ENCODE measurements around the gene STX10.
"Not testable (repeated sequence)": the region's sequence is repeated elsewhere in the genome, so short reads cannot be mapped to it uniquely, and the experiment has no call there.

The STX10 gene

DNA sequence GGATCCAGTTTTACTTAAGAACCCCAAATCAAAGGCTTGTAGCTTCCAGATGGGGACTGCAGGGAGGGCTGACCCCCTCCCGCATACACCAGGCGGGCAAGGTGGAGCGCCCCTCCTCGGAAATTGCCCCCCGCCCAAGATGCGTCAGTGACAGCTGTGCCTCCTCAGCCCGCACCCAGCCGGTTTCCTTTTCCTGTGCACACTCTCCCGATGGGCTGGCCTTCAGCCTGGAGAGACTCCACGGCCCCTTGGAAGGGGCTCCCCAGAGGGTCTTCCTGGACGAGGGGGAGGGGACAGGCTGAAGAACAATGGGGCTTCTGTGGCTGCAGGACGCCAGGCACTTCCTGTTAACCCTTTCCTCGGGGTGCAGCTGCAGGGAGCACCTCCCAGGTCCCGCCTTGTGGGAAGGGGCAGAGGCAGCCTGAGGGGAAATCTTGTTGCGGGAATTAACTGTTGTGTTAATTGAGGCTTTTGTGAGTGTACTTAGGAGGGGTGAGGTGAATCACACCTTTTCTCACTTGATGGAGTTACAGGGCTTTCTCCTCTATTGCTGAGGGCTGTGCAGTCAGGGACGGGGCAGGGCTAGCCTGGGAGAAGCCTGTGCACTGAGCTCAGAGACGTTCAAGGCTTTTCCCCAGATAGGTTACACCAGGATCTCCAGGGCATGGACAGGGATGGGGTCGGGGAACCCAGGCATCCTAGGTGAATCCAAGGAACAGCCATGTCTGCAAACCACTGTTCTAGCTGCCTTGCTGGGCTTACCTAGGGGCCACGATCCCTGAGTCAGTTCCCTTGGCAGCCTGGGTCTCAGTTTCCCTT, 14.4 kb upstream of the STX10 start:
- DNase-seq (ENCODE audit: low read depth), result peak; percentile 52

GRCh38 chr19:13163609-13164342, 13.6 kb upstream of the STX10 start:
- peak; percentile 94 for DNase-seq (ENCODE audit: low read depth)

GRCh38 chr19:13162724-13163608, 12.8 kb upstream of the STX10 start:
- peak; percentile 98 for DNase-seq (ENCODE audit: low read depth)

DNA sequence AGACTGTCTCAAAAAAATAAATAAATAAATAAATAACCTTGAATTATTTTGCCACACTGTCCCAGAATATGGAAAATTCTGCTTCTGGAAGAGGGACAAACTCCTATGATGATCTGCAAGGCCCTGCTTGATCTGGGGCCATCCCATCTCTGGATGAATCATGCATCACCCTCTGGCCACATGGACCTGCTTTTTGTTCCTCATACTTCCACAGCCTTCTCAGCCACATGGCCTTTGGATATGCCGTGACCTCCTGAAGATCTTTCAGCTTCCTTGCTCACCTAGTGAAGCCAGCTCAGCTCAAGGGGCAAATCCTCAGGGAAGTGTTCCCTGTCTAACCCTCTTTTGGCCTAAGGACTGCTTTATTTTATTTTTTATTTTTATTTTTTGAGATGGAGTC, 10.4 kb upstream of the STX10 start:
- peak; percentile 74 for DNase-seq (ENCODE audit: low read depth)

GRCh38 chr19:13159713-13160112, 9.5 kb upstream of the STX10 start:
- no peak for DNase-seq (ENCODE audit: low read depth)

DNA sequence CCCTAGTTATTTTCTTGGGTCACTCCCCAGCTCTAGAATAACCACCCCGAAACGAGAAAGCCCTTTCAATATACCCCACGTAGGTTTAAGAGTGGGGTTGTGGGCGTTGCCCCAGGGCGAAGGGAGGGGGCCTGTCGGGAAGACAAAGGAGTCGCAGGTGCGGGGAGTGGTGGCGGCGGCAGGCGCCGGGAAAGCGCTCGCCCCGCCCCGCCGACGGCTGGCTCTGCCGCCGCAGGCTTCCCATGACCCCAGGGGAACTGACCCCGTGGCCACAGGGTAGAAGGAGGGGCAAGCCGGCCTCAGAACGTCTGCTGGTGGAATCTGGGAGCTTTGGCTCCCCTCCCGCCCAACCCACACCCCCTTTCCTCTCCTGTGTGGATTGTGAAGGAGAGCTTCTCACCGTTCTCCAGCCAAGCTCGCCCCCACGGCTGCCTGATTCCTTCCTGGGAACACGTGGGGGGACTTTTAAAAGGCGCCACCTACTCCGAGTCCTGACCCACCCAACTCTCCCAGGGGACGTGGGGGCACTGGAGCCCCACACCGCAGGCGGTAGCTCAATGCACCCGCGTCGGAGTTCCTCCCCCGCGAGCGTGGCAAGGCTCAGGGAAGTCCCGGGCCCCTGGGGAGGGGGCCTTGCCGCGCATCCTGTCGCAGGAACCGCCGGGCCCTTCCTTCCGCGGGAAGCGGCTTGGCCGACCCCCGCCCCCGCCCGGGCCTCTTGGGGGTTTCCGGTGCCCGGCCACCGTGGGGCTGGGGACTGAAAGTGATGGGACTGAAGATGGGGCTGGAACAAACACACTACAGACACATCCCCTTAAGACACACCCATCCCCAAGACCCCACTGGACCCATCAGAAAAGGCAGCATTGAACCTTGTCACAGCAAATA, 5.5 kb upstream of the STX10 start:
- peak; percentile 76 for DNase-seq (ENCODE audit: low read depth)

DNA sequence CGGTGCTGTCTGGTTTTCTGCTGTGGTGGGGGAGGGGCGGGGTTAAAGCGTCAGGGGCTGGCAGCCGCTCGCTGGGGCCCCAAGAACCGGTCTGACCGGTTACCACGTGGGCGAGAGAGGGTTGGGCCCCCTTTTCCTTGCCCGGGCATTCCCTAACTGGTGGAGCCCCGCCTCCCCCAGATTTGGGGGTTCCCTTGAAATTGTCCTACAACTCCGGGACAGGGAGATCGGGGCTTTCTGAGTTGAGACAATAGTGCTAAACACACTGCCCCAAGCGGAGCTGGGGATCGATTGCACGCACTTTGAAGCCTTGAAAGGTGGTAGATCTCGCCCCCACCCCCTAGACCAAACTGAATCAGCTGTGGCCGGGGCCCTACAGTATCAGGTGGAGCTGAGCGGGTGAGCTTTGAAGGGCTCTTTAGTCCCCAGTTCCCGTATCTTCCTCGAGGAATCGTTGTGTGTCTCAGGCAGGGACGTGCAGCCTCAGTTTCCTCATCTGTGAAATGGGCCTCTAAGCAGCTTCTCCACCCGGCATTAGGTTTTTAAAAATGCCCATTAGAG, 4.8 kb upstream of the STX10 start:
- DNase-seq (ENCODE audit: low read depth), result peak; percentile 58

DNA sequence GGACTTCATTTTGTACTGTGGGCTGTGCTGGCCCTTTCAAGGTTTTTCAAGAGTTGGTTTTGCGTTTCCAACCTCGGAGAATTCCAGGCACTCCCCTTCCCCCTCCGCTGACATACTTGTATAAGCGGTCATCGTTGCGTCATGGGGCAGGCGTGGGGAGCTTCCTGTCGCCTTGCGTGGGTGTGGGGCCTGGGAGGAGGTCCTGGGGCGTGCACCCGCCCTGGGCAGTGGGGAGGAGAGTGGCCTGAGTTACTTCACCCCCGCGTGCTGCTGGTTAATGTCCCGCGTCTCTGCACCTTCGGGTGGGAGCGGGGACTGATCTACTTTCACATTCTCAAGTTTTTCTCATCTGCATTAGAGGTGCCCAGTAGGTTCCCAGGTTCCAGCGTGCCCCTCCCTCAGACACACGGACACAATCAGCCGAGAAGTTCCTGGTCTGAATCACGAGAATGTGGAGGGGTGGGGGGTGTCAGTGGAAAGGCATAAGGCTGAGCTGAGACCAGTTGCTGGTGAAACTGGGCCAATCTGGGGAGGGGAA, 4.1 kb upstream of the STX10 start:
- DNase-seq (ENCODE audit: low read depth), result peak; percentile 96

DNA sequence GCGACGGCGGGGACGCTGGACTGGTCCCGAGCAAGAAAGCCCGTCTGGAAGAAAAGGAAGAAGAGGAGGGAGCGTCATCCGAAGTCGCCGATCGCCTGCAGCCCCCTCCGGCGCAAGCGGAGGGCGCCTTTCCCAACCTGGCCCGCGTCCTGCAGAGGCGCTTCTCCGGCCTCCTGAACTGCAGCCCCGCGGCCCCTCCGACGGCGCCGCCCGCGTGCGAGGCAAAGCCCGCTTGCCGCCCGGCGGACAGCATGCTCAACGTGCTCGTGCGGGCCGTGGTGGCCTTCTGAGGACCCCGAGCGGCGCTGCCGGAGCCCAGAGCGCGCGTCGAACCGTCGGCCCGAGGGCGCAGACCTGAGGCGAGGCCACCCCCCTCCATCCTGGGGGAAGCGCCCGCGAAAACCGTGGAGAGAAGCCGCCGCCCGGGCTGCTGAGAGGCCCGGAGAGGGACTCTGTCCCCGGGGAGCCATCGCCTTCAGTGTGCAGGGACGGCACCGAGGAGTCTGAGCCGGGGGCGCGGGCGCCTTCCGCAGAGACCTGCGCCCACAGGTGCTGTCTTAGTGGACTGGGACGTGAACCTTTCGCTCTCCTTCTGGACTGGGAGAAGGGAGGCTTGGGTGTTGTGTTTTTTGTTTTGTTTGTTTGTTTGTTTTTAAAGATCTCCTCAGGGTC, 3.5 kb upstream of the STX10 start:
- peak; percentile 48 for DNase-seq (ENCODE audit: low read depth)

DNA sequence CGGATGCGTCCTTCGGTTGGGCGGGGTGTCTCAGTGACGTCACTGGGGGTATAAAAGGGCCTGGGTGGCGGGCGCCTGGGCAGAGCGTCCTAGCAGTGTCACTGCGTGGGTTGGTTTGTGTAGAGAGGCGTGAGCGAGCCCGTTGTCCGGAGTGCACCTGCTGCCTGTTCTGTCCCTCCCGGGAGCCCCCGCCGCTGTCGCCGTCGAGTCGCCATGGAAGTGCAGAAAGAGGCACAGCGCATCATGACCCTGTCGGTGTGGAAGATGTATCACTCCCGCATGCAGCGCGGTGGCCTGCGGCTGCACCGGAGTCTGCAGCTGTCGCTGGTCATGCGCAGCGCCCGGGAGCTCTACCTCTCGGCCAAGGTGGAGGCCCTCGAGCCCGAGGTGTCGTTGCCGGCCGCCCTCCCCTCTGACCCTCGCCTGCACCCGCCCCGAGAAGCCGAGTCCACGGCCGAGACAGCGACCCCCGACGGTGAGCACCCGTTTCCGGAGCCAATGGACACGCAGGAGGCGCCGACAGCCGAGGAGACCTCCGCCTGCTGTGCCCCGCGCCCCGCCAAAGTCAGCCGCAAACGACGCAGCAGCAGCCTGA, 2.9 kb upstream of the STX10 start:
- peak; percentile 95 for DNase-seq (ENCODE audit: low read depth)

GRCh38 chr19:13152356-13152973, 2.3 kb upstream of the STX10 start:
- no peak for DNase-seq (ENCODE audit: low read depth)

GRCh38 chr19:13151605-13152355, 1.6 kb upstream of the STX10 start:
- peak; percentile 97 for DNase-seq (ENCODE audit: low read depth)

GRCh38 chr19:13150931-13151604, 893 bp upstream of the STX10 start:
- DNase-seq (ENCODE audit: low read depth), result no peak

DNA sequence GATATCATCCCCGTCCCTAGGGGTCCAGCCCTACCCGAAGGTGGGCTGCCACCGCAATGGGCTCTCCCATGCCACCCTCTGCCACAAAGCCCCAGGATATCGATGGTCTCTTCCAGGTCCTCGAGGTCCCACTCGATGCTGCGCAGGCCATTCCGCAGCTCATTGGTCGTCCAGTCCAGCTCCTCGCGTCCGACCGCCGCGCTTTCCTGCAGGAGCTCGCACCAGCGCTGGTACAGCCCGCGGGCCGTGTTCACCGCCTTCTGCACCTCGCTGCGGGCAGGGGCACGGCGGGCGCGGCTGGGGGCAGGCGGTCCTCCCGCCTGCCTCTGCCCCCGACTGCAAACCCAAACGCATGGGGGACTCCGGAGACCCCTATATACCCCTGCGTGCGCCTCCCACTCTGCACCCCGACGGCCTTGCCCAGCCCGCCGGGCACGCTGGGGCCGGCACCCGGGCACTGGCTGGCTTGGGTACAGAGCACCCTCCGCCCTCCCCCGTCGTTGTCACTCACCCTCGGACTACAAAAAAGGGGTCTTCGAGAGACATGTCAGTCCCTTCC, 468 bp downstream of the STX10 start:
- DNase-seq (ENCODE audit: low read depth), result peak; percentile 65

DNA sequence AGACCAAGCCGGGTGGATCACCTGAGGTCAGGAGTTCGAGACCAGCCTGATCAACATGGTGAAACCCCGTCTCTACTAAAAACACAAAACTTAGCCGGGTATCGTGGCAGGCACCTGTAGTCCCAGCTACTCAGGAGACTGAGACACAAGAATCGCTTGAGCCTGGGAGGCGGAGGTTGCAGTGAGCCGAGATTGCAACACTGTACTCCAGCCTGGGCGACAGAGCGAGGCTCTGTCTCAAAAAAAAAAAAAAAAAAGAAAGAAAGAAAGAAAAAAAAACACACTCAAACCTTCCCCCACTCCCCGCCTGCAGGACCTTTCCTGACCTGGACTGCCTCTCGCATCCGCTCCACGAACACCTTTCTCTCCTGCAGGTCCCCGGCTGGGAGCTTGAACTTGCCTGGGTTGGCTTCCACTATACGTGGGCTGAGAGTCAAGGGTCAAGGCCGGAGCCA, 975 bp downstream of the STX10 start:
- DNase-seq (ENCODE audit: low read depth), result not testable (repeated sequence)

GRCh38 chr19:13146763-13147563, 3.2 kb downstream of the STX10 start:
- DNase-seq (ENCODE audit: low read depth), result peak; percentile 37

Data from EH (cell line).